WTC11 (cell line): ENCODE measurements around the gene TMEM14A. TPM values are rescaled to one million over a fixed set of nuclear protein-coding genes. Genes with fewer than 3 reads are reported as not detected.

Source experiments
- ATAC-seq: fragments of 200-7000 bp; cut with Tn5 transposase; 2 replicates; pipeline ENCODE4 v1.10.0; 2021; ENCODE audit warnings: mild to moderate bottlenecking, moderate library complexity
- CTCF ChIA-PET: fragments of 300-600 bp; sonication (Branson Sonifier 250); formaldehyde crosslinking; loops from one replicate; lab custom pipeline; 2021; ENCODE audit warnings: antibody characterized with exemption; lab: Charles Lee
- POLR2A ChIA-PET: fragments of 350-600 bp; sonication (Branson Sonifier 250); formaldehyde crosslinking; loops from one replicate; lab custom pipeline; 2021; ENCODE audit warnings: antibody characterized with exemption; lab: Charles Lee
- DNase-seq: peaks from one replicate; pipeline ENCODE4 v3.0.0; 2021; ENCODE audit warnings: low spot score
- H3K27ac Mint-ChIP-seq: 2 replicates; pipeline ENCODE4 v1.8.0; 2021; ENCODE audit warnings: mixed read lengths
- H3K27me3 Mint-ChIP-seq: 2 replicates; pipeline ENCODE4 v1.8.0; 2021; ENCODE audit warnings: low read depth, mild to moderate bottlenecking, moderate library complexity, mixed read lengths
- H3K36me3 Mint-ChIP-seq: 2 replicates; pipeline ENCODE4 v1.8.0; 2021; ENCODE audit warnings: mixed read lengths
- H3K4me1 Mint-ChIP-seq: 2 replicates; pipeline ENCODE4 v1.8.0; 2022; ENCODE audit warnings: mixed read lengths
- H3K4me3 Mint-ChIP-seq: 2 replicates; pipeline ENCODE4 v1.8.0; 2021; ENCODE audit warnings: mild to moderate bottlenecking, moderate library complexity, mixed read lengths
- H3K9me3 Mint-ChIP-seq: 2 replicates; pipeline ENCODE4 v1.8.0; 2021; ENCODE audit warnings: mixed read lengths
- ARID4B ChIP-seq: sonication (generic); formaldehyde crosslinking; IDR thresholded peaks from 2 replicates; pipeline ENCODE4 v1.8.0; 2023; ENCODE audit warnings: missing genetic modification reagents, mild to moderate bottlenecking, borderline replicate concordance
- CDX4 ChIP-seq: fragments of 250-450 bp; sonication (Bioruptor Pico); IDR thresholded peaks from 2 replicates; pipeline ENCODE4 v1.9.0; 2021; ENCODE audit warnings: moderate library complexity, mild to moderate bottlenecking, inconsistent platforms, borderline replicate concordance
- CREB1 ChIP-seq: sonication (generic); formaldehyde crosslinking; IDR thresholded peaks from 2 replicates; pipeline ENCODE4 v1.8.0; 2023; ENCODE audit warnings: mild to moderate bottlenecking, missing genetic modification reagents
- IRF2 ChIP-seq: sonication (generic); formaldehyde crosslinking; IDR thresholded peaks from 2 replicates; pipeline ENCODE4 v1.8.0; 2022; ENCODE audit warnings: low read depth, missing genetic modification reagents, borderline replicate concordance
- SOX15 ChIP-seq: fragments of 250-450 bp; sonication (Bioruptor Pico); IDR thresholded peaks from 2 replicates; pipeline ENCODE4 v1.9.0; 2021; ENCODE audit warnings: mild to moderate bottlenecking
- STAT6 ChIP-seq: sonication (generic); formaldehyde crosslinking; conservative IDR thresholded peaks from 2 replicates; pipeline ENCODE4 v1.8.1; 2023; ENCODE audit warnings: mild to moderate bottlenecking, low read depth, missing genetic modification reagents, moderate library complexity
- TEAD1 ChIP-seq: sonication (generic); formaldehyde crosslinking; IDR thresholded peaks from 2 replicates; pipeline ENCODE4 v1.8.0; 2022; ENCODE audit warnings: mild to moderate bottlenecking, missing genetic modification reagents
- TP53 ChIP-seq: sonication (generic); formaldehyde crosslinking; IDR thresholded peaks from 2 replicates; pipeline ENCODE4 v1.8.1; 2023; ENCODE audit warnings: mild to moderate bottlenecking, missing genetic modification reagents
- USF2 ChIP-seq: sonication (generic); formaldehyde crosslinking; IDR thresholded peaks from 2 replicates; pipeline ENCODE4 v1.8.1; 2023; ENCODE audit warnings: mild to moderate bottlenecking, missing genetic modification reagents, moderate library complexity
- ZBTB43 ChIP-seq: sonication (generic); formaldehyde crosslinking; IDR thresholded peaks from 2 replicates; pipeline ENCODE4 v1.8.1; 2023; ENCODE audit warnings: mild to moderate bottlenecking, missing genetic modification reagents
- ZNF281 ChIP-seq: sonication (generic); formaldehyde crosslinking; IDR thresholded peaks from 2 replicates; pipeline ENCODE4 v1.8.0; 2023; ENCODE audit warnings: mild to moderate bottlenecking, missing genetic modification reagents
- ZNF416 ChIP-seq: fragments of 250-450 bp; sonication (Bioruptor Pico); IDR thresholded peaks from 2 replicates; pipeline ENCODE4 v1.9.0; 2021; ENCODE audit warnings: mild to moderate bottlenecking, inconsistent platforms
- total RNA-seq: library from RNA; stranded (reverse); gene quantifications from 3 replicates; pipeline ENCODE4 v1.2.3, GENCODE V29; 2021

Gene TMEM14A
- total RNA-seq, 1 experiment from 2014 or later, result 8.7 TPM

GRCh38 chr6:52706001-52706400 is 35.1 kb downstream of the TMEM14A start (continued):
- no peak for TF ChIP-seq ARID4B (CRISPR knock-in tag)
- no peak for TF ChIP-seq TP53
- no peak for TF ChIP-seq ZNF416 (CRISPR knock-in tag)
- no peak for TF ChIP-seq IRF2 (CRISPR knock-in tag)
- no peak for TF ChIP-seq TEAD1
- no peak for TF ChIP-seq SOX15 (CRISPR knock-in tag)
- TF ChIP-seq CREB1 (CRISPR knock-in tag), result no peak
- no peak for TF ChIP-seq CDX4 (CRISPR knock-in tag)

- ATAC-seq, result no peak
- TF ChIP-seq STAT6 (CRISPR knock-in tag) (no peak), USF2 (CRISPR knock-in tag) (no peak), ZNF281 (CRISPR knock-in tag) (no peak), ZBTB43 (CRISPR knock-in tag) (no peak)
- TF ChIP-seq, all 79 proteins: peak for 0
- Mint-ChIP-seq H3K36me3 (peaks cover 17% of the 10 kb centered on the region), H3K4me1 (peaks cover 9% of the 10 kb centered on the region), H3K27ac (no peak overlapping the region), H3K4me3 (no peak overlapping the region), H3K27me3 (peaks cover 3% of the 10 kb centered on the region; the same call in 1 of the 2 replicates), H3K9me3 (peaks cover 35% of the 10 kb centered on the region)
- DNase-seq, result no peak
- POLR2A ChIA-PET, result no interaction called here
- CTCF ChIA-PET, result interaction anchor here (1.2 kb wide), 1 partner anchor 17 kb away, joined by 3 read pairs; no protein-coding TSS in a partner anchor
Measured at GRCh38 chr6:52707963-52708680, 37.2 kb downstream of the TMEM14A start.
